ENCODE results near the gene CRYM.

Gene CRYM

DNA sequence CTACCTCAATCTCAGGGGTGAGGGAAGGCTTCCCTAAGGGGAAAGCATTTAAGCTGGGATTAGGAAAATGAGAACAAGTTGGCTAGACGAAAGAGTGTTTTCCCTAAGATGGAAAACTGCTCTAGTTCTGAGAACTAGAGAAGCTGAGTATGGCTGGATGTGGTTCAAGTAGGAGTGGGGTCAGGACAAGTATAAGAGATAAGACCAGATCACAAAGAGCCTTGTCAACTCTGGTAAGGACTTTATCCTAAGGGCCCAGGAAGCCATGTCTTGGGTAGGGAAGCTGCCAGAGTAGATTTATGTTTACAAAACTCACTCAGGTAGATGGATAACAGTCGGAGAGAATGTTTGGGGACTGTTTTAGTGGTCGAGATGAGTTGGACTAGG is 42.9 kb downstream of the CRYM start:
- Mint-ChIP-seq H3K4me3 (no peak overlapping the region), H3K4me1 (no peaks in the 10 kb centered on the region), H3K36me3 (no peaks in the 10 kb centered on the region), H3K27ac (no peak overlapping the region), H3K9me3 (no peaks in the 10 kb centered on the region)
- DNase-seq (ENCODE audit: low spot score in 2 of 2): no peak
- ATAC-seq: no peak

GRCh38 chr16:21233521-21234150 is 44.5 kb downstream of the CRYM start, which contains the start of gene ANKS4B:
ANKS4B (plus strand) TSS chr16:21233699; CDS start chr16:21233738, 39 bp downstream.
- ATAC-seq (no peak), DNase-seq (ENCODE audit: low spot score in 2 of 2) (no peak)
- H3K36me3 Mint-ChIP-seq: no peaks in the 10 kb centered on the region
- no peak within 1 kb of the TSS for H3K4me3 Mint-ChIP-seq
- H3K27ac Mint-ChIP-seq: no peak within 1 kb of the TSS
- H3K4me1 Mint-ChIP-seq: no peaks in the 10 kb centered on the region
- no peaks in the 10 kb centered on the region for H3K9me3 Mint-ChIP-seq

DNA sequence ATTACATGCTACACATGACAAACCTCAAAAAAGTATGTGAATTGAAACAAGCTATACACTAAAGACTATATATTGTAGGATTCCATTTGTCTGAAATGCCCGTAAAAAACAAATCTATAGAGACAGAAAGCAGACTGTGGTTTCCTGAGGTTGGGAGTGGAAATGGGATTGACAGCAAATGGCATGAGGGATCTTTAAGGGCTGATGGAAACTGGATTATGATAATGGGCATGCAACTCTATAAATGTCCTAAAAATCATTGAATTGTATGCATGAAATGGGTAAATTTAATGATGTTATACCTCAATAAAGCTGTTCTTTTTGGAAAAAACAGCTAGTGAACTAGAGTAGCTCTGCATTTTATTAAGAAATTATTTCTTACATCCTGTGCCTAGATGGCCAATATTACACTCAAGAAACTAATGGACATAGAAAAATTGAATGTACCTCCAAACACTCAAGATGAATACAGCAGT is 45.0 kb downstream of the CRYM start:
- no peak for ATAC-seq
- no peaks in the 10 kb centered on the region for H3K4me1 Mint-ChIP-seq

DNA sequence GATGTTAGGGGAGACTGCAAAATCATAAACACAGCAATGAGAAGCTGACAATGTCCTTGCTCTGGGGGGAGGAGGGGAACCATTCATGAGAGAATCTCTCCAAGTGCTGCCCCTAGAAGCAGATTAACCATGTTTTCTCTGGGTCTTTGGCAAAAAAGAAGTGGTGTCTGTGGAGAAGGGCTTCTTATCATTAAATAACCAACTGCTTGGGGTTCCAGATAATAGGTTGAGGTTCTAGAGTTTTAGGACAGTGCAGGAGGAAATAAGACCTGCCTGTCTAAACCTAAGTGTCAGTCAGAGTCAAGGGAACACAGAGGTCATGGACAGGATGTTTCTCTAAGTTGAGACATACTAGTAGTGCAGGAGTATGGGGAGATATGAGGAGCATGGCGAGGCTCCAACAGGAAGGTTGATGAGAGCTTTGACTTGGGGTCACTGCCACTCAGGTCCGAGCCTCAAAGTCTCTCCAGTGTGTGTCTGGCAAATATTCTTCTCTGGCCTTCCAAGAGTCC is 49.7 kb downstream of the CRYM start:
- Mint-ChIP-seq H3K27ac (no peak overlapping the region), H3K4me1 (peaks cover 6% of the 10 kb centered on the region), H3K36me3 (no peaks in the 10 kb centered on the region), H3K4me3 (no peak overlapping the region), H3K9me3 (no peaks in the 10 kb centered on the region)
- ATAC-seq: no peak
- no peak for DNase-seq (ENCODE audit: low spot score in 2 of 2)

More for the DNA sequence above, 45.0 kb downstream of the CRYM start:
- no peak overlapping the region for H3K27ac Mint-ChIP-seq
- no peaks in the 10 kb centered on the region for H3K9me3 Mint-ChIP-seq
- H3K36me3 Mint-ChIP-seq: no peaks in the 10 kb centered on the region
- DNase-seq (ENCODE audit: low spot score in 2 of 2): no peak
- H3K4me3 Mint-ChIP-seq: no peak overlapping the region

- no peak overlapping the region for H3K4me3 Mint-ChIP-seq
- DNase-seq (ENCODE audit: low spot score in 2 of 2) (no peak), ATAC-seq (no peak)
- H3K4me1 Mint-ChIP-seq: peaks cover 6% of the 10 kb centered on the region
- H3K36me3 Mint-ChIP-seq: no peaks in the 10 kb centered on the region
- no peak overlapping the region for H3K27ac Mint-ChIP-seq
- H3K9me3 Mint-ChIP-seq: no peaks in the 10 kb centered on the region
Observed at GRCh38 chr16:21227866-21228265, 50.2 kb downstream of the CRYM start.

- H3K4me3 Mint-ChIP-seq: no peak overlapping the region
- DNase-seq (ENCODE audit: low spot score in 2 of 2): no peak
- H3K36me3 Mint-ChIP-seq: no peaks in the 10 kb centered on the region
- ATAC-seq: no peak
- H3K9me3 Mint-ChIP-seq: no peaks in the 10 kb centered on the region
- peaks cover 6% of the 10 kb centered on the region for H3K4me1 Mint-ChIP-seq
- no peak overlapping the region for H3K27ac Mint-ChIP-seq
Observed at GRCh38 chr16:21226749-21227148, 51.3 kb downstream of the CRYM start.

DNA sequence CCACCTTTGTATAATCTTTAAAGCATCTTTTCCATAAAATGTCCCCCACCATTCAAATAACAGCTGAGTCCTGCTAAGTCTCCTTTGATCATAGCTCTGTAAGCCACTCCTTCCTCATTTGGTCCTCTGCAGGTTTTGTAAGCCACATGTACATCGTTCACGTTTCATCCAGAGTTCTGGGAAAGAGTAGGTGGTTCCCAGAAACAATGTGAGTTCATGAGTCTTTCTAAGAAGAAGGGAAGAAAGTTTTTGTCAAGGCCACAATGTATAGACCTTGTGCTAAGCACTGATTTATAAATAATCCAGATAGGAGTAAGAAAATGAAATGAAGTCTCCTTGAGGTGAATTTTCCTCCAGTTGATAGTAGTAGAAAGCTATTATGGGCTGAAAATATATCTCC is 53.3 kb downstream of the CRYM start:
- Mint-ChIP-seq H3K4me3 (no peak overlapping the region), H3K36me3 (no peaks in the 10 kb centered on the region), H3K4me1 (peaks cover 6% of the 10 kb centered on the region), H3K27ac (no peak overlapping the region), H3K9me3 (no peaks in the 10 kb centered on the region)
- no peak for DNase-seq (ENCODE audit: low spot score in 2 of 2)
- ATAC-seq: peak; percentile 73

DNA sequence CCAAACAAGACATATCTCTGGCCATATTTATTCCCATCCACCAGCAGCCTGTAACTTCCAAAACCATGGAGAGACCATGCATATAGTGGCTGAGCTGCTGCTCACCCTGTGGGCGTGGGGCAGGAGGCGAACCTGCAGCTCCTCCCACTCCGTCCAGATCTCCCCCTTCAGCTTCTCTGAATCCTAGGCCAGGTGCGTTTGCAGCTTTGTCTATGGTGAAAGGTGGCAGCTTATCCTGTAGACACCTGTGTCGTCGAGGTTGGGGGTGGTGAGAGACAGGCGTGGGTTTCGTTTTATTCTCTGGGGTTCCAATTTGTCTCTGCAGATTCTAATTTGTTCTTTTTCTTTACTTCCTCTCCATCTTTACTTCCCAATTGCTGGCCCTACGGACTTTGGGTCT is 54.3 kb downstream of the CRYM start:
- DNase-seq (ENCODE audit: low spot score in 2 of 2): no peak
- H3K36me3 Mint-ChIP-seq: no peaks in the 10 kb centered on the region
- peaks cover 6% of the 10 kb centered on the region for H3K4me1 Mint-ChIP-seq
- no peak for ATAC-seq
- no peak overlapping the region for H3K27ac Mint-ChIP-seq
- no peak overlapping the region for H3K4me3 Mint-ChIP-seq
- H3K9me3 Mint-ChIP-seq: no peaks in the 10 kb centered on the region

GRCh38 chr16:21222495-21223337 is 55.4 kb downstream of the CRYM start:
- Mint-ChIP-seq H3K4me1 (peaks cover 6% of the 10 kb centered on the region), H3K36me3 (no peaks in the 10 kb centered on the region), H3K27ac (no peak overlapping the region), H3K4me3 (no peak overlapping the region), H3K9me3 (no peaks in the 10 kb centered on the region)
- ATAC-seq (no peak), DNase-seq (ENCODE audit: low spot score in 2 of 2) (no peak)

DNA sequence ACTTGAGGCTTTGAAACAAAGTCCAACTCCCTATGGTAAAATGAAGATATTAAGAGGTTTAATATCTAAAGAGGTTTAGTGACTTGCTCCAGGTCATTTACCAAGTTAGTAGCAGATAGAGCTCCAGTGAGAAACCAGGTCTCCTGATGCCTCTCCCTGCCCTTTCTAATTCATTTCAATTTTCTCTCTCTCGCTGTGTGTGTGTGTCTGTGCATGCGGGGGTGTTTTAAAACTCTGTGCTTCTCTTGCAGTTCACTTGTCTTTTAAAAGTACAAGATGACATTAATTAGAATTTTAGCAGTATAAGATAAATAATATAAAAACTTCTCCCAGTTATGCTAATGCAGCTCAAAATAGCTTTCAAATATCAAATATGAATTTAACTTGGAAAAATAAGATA is 58.5 kb downstream of the CRYM start:
- Mint-ChIP-seq H3K36me3 (no peaks in the 10 kb centered on the region), H3K9me3 (no peaks in the 10 kb centered on the region), H3K4me1 (peaks cover 2% of the 10 kb centered on the region), H3K27ac (no peak overlapping the region), H3K4me3 (no peak overlapping the region)
- DNase-seq (ENCODE audit: low spot score in 2 of 2): no peak
- ATAC-seq: no peak

GRCh38 chr16:21218153-21218552 is 59.9 kb downstream of the CRYM start:
- Mint-ChIP-seq H3K36me3 (no peaks in the 10 kb centered on the region), H3K27ac (no peak overlapping the region), H3K9me3 (no peaks in the 10 kb centered on the region), H3K4me3 (no peak overlapping the region), H3K4me1 (no peaks in the 10 kb centered on the region)
- DNase-seq (ENCODE audit: low spot score in 2 of 2) (no peak), ATAC-seq (no peak)

- DNase-seq (ENCODE audit: low spot score in 2 of 2) (no peak), ATAC-seq (no peak)
- no peaks in the 10 kb centered on the region for H3K36me3 Mint-ChIP-seq
- no peaks in the 10 kb centered on the region for H3K9me3 Mint-ChIP-seq
- H3K4me3 Mint-ChIP-seq: no peak overlapping the region
- H3K4me1 Mint-ChIP-seq: no peaks in the 10 kb centered on the region
- H3K27ac Mint-ChIP-seq: no peak overlapping the region
Observed at GRCh38 chr16:21217121-21217520, 61.0 kb downstream of the CRYM start.

- Mint-ChIP-seq H3K4me1 (no peaks in the 10 kb centered on the region), H3K27ac (no peak overlapping the region), H3K9me3 (no peaks in the 10 kb centered on the region), H3K36me3 (no peaks in the 10 kb centered on the region), H3K4me3 (no peak overlapping the region)
- DNase-seq (ENCODE audit: low spot score in 2 of 2): no peak
- no peak for ATAC-seq
Observed at GRCh38 chr16:21214086-21214485, 64.0 kb downstream of the CRYM start.

DNA sequence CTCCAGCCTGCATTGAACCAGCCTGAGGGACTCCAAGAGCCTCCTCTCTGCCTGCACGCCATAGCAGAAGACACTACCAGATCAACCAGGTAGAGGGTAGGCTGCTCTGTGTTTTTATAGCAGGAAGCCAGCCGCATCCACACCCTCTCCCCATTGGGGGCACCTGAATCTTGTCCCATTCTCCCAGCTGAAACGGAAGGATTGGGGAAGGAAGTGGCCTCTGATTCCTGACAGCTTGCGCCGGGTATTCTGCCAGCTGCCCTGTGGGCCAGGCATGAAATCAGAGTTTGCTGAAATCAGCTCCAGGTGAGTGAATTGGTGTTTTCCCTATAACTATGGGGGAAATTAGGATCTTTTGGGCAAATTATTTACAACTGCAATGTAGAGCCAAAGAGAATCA is 66.6 kb downstream of the CRYM start, which contains the start of gene ZP2:
Gene ZP2, minus strand, starts transcription at position 89 of the 400 bp plus-strand sequence. Its CDS starts 27 bp downstream, at position 62.
- ATAC-seq (no peak), DNase-seq (ENCODE audit: low spot score in 2 of 2) (no peak)
- Mint-ChIP-seq H3K27ac (no peak within 1 kb of the TSS), H3K4me1 (no peaks in the 10 kb centered on the region), H3K36me3 (no peaks in the 10 kb centered on the region), H3K9me3 (no peaks in the 10 kb centered on the region), H3K4me3 (no peak within 1 kb of the TSS)

Data from stimulated activated effector memory CD8-positive, alpha-beta T cell treated with anti-CD3 and anti-CD28 coated beads, Interleukin-12 subunit alpha, Interleukin-12 subunit beta, amount 100 ng/mL, for 72 hours (primary cell).